ENCODE results near the gene LIPE.

Gene LIPE

DNA sequence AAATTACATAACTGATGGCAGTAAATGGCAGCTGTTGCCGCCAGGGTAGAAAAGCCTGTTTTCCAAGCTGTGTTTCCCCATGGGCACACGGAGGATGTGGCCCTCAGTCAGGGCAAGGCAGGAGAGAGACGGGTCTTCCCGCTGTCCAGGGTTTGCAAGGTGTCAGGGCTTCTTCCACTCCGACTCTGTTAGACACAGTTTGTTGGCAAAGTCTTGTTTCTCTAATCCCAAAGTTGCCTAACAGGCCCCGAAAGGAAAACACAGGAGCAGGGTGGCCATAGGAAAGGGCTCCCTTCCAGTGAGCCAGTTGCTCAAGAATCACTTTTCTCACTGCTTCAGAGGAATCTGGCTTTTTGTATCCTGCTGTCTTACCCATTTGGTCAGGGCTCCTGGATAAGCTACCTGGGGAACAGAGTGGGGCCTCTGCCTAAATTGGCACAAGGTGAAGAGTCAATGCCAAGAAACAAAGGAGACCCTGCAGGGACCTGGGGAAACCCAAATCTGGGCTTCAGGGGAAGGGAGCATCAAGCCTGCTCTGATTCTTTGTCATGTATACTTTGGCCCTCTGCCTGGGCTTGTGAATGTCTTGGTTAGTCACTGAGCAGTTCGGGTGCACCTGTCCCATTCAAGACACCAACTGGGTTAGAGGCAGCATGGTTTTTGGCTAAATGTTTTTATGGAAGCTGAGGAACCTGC is 44.5 kb upstream of the LIPE start:
- DNase-seq (ENCODE audit: low read depth, low spot score), result no peak
- H3K4me3 ChIP-seq (ENCODE audit: low read depth, low read length), result no peak overlapping the region
- in situ Hi-C loops (cut with HindIII; ENCODE audit: low sequenced_read_pairs), result no loop called here
- TF ChIP-seq, protein P1, sequence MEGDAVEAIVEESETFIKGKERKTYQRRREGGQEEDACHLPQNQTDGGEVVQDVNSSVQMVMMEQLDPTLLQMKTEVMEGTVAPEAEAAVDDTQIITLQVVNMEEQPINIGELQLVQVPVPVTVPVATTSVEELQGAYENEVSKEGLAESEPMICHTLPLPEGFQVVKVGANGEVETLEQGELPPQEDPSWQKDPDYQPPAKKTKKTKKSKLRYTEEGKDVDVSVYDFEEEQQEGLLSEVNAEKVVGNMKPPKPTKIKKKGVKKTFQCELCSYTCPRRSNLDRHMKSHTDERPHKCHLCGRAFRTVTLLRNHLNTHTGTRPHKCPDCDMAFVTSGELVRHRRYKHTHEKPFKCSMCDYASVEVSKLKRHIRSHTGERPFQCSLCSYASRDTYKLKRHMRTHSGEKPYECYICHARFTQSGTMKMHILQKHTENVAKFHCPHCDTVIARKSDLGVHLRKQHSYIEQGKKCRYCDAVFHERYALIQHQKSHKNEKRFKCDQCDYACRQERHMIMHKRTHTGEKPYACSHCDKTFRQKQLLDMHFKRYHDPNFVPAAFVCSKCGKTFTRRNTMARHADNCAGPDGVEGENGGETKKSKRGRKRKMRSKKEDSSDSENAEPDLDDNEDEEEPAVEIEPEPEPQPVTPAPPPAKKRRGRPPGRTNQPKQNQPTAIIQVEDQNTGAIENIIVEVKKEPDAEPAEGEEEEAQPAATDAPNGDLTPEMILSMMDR (IDR thresholded peaks at IDR 0.05; ENCODE audit: low read depth, low read length), result no peak

DNA sequence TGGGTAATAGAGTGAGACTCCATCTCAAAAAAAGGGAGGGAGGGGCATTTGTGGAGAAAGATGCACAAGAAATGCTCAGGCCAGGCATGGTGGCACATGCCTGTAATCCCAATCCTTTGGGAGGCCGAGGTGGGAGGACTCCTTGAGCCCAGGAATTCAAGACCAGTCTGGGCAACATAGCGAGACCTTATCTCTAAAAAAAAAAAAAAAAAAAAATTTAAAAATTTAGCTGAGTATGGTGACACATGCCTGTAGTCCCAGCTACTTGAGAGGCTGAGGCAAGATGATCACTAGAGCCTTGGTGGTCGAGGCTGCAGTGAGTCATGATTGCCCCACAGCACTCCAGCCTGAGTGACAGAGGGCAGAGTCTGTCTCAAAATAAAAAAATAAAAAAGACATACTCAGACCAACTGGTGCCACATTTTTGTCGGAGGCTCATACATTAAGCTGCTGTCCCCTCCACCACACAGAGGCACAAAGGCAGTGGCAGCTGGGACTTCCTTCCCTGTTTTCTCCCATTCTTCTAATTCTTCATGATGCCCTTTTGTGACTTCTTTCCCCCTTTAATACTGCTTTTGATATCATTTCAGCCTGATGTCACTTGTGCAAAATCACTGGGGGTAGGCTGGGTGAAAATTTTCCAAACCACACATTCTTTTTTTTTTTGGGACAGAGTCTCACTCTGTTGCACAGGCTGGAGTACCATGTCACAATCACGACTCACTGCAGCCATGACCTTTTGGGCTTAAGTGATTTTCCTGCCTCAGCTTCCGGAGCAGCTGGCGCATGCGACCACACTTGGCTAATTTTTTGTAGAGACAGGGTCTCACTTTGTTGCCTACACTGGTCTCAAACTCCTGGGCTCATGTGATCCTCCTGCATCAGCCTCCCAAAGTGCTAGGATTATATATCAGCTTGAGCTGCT is 42.4 kb upstream of the LIPE start:
- TF ChIP-seq, protein P1 (IDR thresholded peaks at IDR 0.05; ENCODE audit: low read depth, low read length), result no peak
- in situ Hi-C loops (cut with HindIII; ENCODE audit: low sequenced_read_pairs), result no loop called here
- no peak overlapping the region for H3K4me3 ChIP-seq (ENCODE audit: low read depth, low read length)
- no peak for DNase-seq (ENCODE audit: low read depth, low spot score)

DNA sequence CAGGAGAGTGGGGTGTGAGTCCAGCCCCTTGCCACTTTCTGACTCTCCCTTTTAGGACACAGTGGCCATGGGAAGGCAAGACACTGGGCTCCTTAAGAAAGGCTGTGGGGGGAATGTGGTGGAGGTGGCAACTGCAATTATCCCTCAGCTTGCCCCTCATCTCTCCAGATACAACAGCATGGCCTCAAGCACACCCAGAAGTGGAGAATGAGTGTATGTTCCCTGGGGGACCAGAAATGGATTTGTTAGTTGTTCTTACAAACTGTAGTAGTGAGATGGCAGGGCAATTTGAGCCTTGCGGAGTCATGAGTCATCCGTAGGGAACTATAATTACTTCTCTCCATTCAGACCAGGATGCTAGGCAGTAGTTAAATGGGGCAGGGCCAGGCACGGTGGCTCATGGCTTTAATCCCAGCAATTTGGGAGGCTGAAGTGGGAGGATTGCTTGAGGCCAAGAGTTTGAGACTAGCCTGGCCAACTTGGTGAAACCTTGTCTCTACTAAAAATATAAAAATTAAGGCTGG is 41.1 kb upstream of the LIPE start:
- H3K4me3 ChIP-seq (ENCODE audit: low read depth, low read length), result no peak overlapping the region
- DNase-seq (ENCODE audit: low read depth, low spot score), result peak; percentile 80
- in situ Hi-C loops (cut with HindIII; ENCODE audit: low sequenced_read_pairs), result no loop called here
- TF ChIP-seq, protein P1 (IDR thresholded peaks at IDR 0.05; ENCODE audit: low read depth, low read length), result no peak

DNA sequence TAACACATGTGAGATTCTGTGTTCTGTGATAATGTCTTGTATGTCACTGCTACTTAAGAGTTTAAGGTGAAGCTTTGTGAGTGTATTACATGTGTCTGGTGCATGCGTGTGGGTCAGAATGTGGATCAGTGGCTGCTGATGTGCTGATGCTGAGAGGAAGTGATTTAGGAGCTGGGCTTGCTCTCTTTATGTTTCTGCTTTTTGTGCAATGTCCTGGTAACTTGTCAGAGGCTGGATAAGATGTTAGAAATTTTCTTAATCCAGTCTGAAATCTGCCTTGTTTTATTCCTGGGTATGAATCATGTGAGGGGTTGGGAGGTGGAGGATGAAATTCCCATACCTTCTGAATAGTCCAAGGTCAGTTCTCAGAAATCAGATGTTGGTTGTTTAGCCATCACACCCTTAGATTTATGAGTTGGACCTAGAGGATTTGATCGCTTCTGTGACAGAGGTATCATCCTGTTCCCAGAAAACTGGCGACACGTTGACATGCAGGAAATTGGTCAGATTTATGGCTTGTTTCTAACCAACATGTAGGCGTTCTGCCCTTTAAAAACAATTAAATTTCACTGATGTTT is 40.1 kb upstream of the LIPE start:
- in situ Hi-C loops (cut with HindIII; ENCODE audit: low sequenced_read_pairs), result no loop called here
- TF ChIP-seq, protein P1 (IDR thresholded peaks at IDR 0.05; ENCODE audit: low read depth, low read length), result no peak
- H3K4me3 ChIP-seq (ENCODE audit: low read depth, low read length), result no peak overlapping the region
- no peak for DNase-seq (ENCODE audit: low read depth, low spot score)

DNA sequence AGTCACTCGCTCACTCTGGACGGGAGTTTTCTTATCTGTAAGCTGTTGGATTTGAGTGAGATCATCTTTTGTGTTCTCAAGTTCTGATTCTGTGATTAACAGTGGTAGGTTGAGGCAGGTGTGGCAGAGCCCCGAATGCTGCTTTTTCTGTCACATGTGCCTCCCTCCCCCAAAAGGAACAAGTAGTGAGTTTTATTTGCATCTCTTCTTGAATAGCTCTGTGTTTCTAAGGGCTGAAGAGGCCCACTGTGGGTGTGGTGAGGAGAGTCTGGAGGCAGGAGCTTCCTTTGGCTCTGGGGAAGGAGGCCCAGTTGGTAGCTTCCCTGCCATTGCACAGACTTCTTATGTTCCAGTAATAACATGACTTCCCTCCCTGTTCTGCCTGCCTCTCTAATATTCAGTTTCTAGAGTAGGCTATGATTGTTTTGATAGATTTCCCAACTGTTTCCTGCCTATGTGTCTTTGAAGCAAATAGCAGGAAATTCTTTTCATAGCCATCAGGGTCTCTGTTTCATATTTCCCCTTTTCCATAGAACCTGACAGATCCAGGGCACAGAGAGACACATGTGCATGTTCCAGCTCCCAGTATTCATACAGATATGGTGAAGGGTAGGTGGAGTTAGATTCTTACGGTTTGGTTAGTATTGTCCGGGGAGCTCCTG is 39.5 kb upstream of the LIPE start:
- TF ChIP-seq, protein P1 (IDR thresholded peaks at IDR 0.05; ENCODE audit: low read depth, low read length), result no peak
- DNase-seq (ENCODE audit: low read depth, low spot score), result peak; percentile 13
- no peak overlapping the region for H3K4me3 ChIP-seq (ENCODE audit: low read depth, low read length)
- in situ Hi-C loops (cut with HindIII; ENCODE audit: low sequenced_read_pairs), result no loop called here

DNA sequence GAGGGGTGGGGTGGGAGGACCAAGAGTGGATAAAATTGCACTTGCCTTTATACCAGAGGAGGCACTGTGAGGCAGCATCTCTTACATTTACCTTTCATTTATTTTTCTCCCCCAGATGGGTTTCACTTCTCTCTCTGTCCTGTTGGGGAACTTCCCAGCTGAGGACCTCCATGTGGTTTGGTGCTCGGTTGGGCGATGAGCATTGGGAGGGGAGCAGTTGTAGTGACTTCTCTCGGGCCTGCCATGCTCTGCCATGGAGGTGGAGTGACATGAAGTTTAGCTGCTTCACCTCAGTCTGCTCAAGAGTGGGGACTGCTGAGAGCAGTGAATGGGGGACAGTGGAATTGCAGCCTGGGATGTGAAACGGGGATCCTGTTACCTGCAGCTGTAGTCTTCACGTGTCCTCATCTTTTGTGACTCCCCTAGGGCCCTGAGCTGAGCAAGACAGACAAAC is 38.7 kb upstream of the LIPE start:
- DNase-seq (ENCODE audit: low read depth, low spot score), result no peak
- no peak overlapping the region for H3K4me3 ChIP-seq (ENCODE audit: low read depth, low read length)
- in situ Hi-C loops (cut with HindIII; ENCODE audit: low sequenced_read_pairs), result no loop called here
- TF ChIP-seq, protein P1 (IDR thresholded peaks at IDR 0.05; ENCODE audit: low read depth, low read length), result no peak

Measured in astrocyte of the spinal cord (primary cell).